ENCODE measurements around the gene FOXP1. TPM values are rescaled to one million over a fixed set of nuclear protein-coding genes. Genes with fewer than 3 reads are reported as not detected.
"Not testable (repeated sequence)": the region's sequence is repeated elsewhere in the genome, so short reads cannot be mapped to it uniquely, and the experiment has no call there.

Gene FOXP1
- total and polyA plus RNA-seq, 8 donors = 95.1 to 143 (median 123) TPM

DNA sequence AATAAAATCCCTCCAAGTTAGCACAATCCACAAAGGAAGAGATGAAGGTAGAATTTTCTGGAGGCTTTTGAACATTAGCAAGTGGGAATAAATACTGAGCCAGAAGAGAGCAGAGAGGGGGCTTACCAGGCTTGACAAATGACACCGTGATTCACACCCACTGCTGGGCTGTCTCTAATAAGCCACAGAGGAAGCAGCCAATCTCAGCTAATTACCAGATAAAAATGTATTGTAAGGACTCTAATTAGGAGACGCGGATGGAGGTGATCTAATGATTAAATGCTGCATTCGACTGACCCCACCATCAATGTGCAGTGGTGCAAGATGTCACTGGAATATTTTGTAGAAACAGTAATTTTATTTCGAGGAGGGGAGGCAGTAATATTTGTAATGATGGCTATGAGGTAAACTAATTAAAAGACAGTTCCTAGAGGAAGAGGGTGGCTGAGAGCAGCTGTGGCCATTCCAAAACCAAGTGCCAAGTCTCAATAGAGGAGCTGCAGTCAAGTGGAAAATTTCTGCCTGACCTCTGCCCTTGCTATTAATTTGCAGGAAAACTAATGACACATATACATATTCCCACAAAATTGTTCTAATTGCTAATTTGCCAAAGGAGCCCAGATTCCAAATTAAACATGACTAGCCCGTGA, 602.2 kb downstream of the FOXP1 start:
- TF ChIP-seq, protein P1, sequence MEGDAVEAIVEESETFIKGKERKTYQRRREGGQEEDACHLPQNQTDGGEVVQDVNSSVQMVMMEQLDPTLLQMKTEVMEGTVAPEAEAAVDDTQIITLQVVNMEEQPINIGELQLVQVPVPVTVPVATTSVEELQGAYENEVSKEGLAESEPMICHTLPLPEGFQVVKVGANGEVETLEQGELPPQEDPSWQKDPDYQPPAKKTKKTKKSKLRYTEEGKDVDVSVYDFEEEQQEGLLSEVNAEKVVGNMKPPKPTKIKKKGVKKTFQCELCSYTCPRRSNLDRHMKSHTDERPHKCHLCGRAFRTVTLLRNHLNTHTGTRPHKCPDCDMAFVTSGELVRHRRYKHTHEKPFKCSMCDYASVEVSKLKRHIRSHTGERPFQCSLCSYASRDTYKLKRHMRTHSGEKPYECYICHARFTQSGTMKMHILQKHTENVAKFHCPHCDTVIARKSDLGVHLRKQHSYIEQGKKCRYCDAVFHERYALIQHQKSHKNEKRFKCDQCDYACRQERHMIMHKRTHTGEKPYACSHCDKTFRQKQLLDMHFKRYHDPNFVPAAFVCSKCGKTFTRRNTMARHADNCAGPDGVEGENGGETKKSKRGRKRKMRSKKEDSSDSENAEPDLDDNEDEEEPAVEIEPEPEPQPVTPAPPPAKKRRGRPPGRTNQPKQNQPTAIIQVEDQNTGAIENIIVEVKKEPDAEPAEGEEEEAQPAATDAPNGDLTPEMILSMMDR (IDR thresholded peaks at IDR 0.05) = no peak
- Histone ChIP-seq H3K36me3 (peaks cover 0 to 54% of the 10 kb centered on the region in 2 donors), H3K27me3 (no peaks in the 10 kb centered on the region), H3K27ac (peak overlapping the region; percentile 82 to 84), H3K4me3 (no peak overlapping the region), H3K9me3 (no peaks in the 10 kb centered on the region), H3K4me1 (peaks cover 19 to 38% of the 10 kb centered on the region in 2 donors)
- no peak for DNase-seq
- intact Hi-C loops (cut with DNase I) = no loop called here
- peak; percentile 8 for ATAC-seq

DNA sequence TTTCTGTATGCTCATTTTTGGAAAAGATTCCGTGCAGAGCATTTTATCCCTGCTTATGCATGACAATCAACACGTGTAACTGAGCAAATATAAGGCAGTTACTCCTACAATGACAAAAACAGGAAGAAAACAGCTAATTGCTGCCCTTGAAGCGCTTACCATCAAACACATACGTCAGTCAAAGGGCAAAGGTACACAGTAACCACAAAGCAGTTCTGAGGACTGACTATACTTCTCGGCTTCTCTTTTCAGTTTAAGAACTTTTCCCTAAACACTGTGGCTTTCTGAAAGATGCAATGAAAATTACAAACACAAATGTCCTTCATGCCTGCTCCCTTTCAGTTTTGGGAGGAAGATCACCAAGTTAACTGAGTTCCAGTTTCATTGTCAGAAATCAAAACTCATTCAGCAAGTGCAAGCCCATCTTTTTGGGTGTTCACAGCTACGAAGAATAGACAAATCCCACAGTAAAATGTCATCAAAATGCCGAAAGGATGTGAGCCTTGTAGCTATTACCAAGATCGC, 602.8 kb downstream of the FOXP1 start:
- TF ChIP-seq, protein P1 (IDR thresholded peaks at IDR 0.05) = no peak
- Histone ChIP-seq H3K27me3 (no peaks in the 10 kb centered on the region), H3K4me3 (no peak overlapping the region), H3K9me3 (no peaks in the 10 kb centered on the region), H3K27ac (peak overlapping the region; percentile 34 to 84), H3K36me3 (peaks cover 0 to 54% of the 10 kb centered on the region in 2 donors), H3K4me1 (peaks cover 19 to 39% of the 10 kb centered on the region in 2 donors)
- DNase-seq (no peak), ATAC-seq (no peak)
- intact Hi-C loops (cut with DNase I) = no loop called here

DNA sequence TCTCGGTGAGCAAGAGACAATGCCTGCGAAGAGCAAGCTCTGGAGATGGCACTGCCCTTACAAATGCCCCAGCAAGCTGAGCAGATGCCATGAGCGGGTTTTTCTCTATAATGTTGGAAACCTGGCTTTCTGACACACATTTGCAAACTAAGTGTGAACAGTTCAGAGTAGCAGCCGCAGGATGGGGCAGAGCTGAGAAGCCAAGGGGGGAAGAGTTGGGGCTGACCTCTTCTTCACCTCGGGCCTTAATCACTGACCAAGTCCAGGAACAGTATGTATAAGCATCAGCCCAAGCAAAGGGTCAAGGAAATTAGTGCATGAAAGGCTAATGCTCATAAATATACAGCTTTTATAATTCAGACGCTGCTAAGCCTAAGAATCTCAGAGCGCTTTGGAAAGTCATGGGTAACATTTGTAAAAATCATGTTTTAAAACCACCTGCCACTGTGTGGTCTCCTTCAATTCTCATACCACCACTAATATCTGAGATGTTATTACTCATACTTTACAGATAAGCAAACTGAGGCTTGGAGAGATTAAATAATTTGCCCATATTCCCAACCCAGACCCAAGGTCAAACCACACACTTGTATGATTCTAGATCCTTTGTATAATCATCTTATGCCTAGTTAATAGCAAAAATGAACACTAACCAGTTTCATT, 603.4 kb downstream of the FOXP1 start:
- H3K36me3 ChIP-seq = peaks cover 0 to 54% of the 10 kb centered on the region in 2 donors
- ATAC-seq (no peak), DNase-seq (no peak)
- H3K4me3 ChIP-seq = no peak overlapping the region
- intact Hi-C loops (cut with DNase I) = no loop called here
- H3K27me3 ChIP-seq = no peaks in the 10 kb centered on the region
- H3K9me3 ChIP-seq = no peaks in the 10 kb centered on the region
- H3K4me1 ChIP-seq = peaks cover 19 to 45% of the 10 kb centered on the region in 2 donors
- H3K27ac ChIP-seq = peak overlapping the region; percentile 34 to 84
- TF ChIP-seq, protein P1 (IDR thresholded peaks at IDR 0.05) = no peak

DNA sequence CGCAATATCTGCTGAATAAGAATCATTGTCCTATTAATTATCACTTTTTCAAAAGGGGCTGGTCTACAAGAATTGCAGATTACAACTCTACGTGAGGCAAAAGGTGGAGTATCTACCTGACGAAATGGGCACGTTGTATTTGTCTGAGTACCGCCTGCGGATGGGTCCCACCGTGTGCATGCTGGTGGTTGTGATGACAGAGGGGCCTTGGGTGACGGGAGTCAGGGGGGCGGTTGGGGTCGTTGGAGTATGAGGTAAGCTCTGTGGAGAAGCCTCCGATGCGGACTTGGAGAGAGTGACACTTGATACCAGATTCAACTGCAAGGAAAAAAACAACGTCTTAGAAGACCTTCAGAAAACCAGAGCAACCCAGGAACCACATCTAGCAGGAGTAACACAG, 605.8 kb downstream of the FOXP1 start:
- Histone ChIP-seq H3K36me3 (peaks cover 0 to 56% of the 10 kb centered on the region in 2 donors), H3K4me1 (peaks cover 10 to 52% of the 10 kb centered on the region in 2 donors), H3K27me3 (no peaks in the 10 kb centered on the region), H3K27ac (no peak overlapping the region), H3K9me3 (no peaks in the 10 kb centered on the region), H3K4me3 (no peak overlapping the region)
- TF ChIP-seq, protein P1 (IDR thresholded peaks at IDR 0.05) = no peak
- intact Hi-C loops (cut with DNase I) = no loop called here
- DNase-seq (peak in 1 of 4 donors; percentile 56), ATAC-seq (no peak)

DNA sequence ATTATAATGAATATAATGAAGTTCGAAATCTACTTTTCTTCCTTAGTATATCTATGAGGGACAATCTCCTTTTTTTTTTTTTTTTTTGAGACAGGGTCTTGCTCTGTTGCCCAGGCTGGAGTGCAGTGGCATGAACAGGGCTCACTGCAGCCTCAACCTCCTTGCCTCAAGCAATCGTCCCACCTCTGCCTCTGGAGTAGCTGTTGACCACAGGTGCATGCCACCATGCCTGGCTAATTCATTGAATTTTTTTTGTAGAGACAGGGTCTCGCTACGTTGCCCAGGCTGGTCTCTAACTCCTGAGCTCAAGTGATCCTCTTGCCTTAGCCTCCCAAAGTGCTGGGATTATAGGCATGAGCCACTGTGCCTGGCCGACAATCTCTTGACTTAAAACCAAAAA, 607.5 kb downstream of the FOXP1 start:
- Histone ChIP-seq H3K27ac (peak overlapping the region in 1 of 2 donors; percentile 70), H3K4me1 (peaks cover 0 to 35% of the 10 kb centered on the region in 2 donors), H3K36me3 (peaks cover 0 to 73% of the 10 kb centered on the region in 2 donors)
- H3K4me3 ChIP-seq; DNase-seq; ATAC-seq; intact Hi-C loops (cut with DNase I); H3K27me3 ChIP-seq; H3K9me3 ChIP-seq: not testable (repeated sequence)
